Left renal pelvis (tissue), 4 donors: ENCODE measurements around the gene CC2D2A. TPM values are rescaled to one million over a fixed set of nuclear protein-coding genes. Genes with fewer than 3 reads are reported as not detected.
A peak's percentile ranks its signal among the peaks of the same experiment; 100 is the strongest.

ENCODE experiments used
- DNase-seq, 4 donors: peaks; one replicate each; pipeline ENCODE4 v3.0.0-alpha.2; 2013; ENCODE audit warnings: low read depth in 4 of 4, low spot score in 3 of 4
- polyA plus RNA-seq, 4 donors: library from polyadenylated mRNA; unstranded; fragments of 120-200 nt; gene quantifications; one replicate each; pipeline ENCODE4 v1.2.1, GENCODE V29; 2013; ENCODE audit not compliant: insufficient read length in 4 of 4

CC2D2A gene
- polyA plus RNA-seq, 4 donors = 40.8 to 57.6 (median 55.4) TPM

DNA sequence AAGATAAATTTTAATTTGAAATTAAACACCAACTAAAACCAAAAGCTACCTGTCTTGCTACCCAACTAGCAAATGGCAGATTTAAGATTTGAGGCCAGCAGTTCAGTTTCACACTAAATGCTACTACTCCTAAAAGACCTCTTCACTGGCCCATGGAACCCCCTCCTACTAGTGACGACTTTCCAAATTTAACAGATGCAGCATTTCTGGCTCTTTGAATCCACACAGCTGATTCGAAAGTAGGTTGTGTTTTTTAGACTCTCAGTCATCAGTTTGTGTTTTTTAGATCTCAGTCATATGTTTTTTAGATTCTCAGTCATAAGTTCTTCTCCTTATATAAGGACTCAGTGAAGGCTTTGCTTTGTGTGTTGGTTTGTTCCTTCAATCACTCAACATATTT, 11.1 kb upstream of the CC2D2A start:
- no peak for DNase-seq

DNA sequence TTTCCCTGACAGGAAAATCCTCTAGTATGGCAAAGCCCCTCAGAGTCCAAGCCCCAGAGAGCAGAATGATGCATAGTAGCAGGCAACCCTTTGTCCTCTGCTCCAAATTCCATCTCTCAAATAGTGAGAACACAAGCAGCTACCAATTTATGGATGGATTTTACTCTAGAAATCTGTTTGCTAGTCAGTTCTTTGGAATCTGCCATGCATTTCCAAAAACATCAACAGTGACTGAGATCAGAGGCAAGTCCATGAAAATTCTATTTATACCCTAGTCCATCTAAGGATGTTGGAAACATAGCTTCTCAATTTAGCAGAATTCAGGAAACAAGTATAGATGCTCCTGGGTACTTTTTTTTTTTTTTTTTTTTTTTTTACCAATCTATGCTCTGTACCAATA, 10.0 kb upstream of the CC2D2A start:
- DNase-seq = no peak

DNA sequence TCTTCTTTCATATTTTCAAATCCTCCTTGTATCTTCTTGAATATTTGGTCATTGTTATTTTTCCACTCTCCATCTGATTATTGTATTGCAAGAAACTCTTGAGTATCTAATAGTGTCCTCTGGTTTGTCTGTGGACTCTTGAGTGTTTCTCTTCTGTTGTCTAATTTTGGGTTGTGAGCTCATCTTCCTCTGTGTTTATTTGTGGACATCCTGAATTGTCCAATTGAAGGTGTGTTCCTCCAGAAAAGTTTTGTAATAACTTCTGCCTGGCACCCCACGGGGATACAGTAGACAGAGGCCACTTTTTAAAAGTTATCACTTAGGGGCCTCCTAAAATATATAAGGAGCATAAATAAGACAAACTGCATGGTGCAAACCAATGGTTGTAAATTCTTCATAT, 3.1 kb upstream of the CC2D2A start:
- no peak for DNase-seq

DNA sequence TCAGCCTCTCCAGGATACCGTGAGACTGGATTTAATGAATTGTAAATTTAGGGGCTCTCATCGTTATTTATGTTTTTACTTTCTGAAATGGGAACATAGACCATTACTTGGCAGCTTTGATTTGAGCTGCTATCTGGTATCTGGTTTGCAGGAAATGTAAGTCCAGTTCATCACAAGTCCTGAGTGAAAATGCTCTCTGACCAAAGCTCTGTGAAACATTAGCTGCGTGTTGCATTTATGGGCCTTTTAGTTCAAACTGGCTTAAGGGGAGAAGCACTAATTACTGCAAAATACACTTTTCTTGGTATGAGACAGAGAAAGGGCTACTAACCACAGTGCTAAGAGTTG, 420 bp downstream of the CC2D2A start:
- DNase-seq = no peak

DNA sequence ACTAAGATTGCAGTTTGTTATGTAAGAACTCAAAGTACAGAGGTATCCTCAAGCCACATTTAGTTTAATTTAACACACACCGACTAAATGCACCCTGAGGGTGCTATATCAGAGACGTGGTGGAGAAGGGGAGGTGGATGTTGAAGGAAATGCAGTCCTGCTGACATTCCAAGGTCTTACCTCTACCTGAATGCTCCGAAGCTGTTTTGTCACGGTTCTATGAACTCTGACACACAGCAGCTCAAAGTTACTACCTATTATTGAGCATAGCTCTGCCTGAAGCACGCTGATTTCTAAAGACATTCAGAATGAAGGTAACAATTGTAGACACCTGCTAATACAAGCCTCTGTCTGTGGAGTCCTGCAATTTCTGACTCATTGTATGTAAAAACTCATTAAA, 6.7 kb downstream of the CC2D2A start:
- DNase-seq = no peak

DNA sequence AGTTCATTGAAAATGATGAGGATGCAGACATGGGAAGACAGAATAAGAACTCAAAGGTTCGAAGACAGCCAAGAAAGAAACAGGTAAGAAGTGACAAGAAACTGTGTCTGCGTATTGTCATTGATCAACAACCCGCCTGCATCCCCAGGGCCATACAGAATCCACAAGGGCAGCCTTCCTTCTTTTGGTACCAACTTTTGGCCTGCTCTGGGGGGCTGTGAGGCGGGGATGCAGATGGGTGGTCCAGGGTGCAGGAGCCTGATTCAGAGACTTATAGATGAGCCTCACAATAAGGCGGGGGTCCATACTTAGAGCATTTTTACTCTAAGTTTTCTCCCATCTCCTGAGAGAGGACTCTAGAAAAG, 9.0 kb downstream of the CC2D2A start:
- no peak for DNase-seq

DNA sequence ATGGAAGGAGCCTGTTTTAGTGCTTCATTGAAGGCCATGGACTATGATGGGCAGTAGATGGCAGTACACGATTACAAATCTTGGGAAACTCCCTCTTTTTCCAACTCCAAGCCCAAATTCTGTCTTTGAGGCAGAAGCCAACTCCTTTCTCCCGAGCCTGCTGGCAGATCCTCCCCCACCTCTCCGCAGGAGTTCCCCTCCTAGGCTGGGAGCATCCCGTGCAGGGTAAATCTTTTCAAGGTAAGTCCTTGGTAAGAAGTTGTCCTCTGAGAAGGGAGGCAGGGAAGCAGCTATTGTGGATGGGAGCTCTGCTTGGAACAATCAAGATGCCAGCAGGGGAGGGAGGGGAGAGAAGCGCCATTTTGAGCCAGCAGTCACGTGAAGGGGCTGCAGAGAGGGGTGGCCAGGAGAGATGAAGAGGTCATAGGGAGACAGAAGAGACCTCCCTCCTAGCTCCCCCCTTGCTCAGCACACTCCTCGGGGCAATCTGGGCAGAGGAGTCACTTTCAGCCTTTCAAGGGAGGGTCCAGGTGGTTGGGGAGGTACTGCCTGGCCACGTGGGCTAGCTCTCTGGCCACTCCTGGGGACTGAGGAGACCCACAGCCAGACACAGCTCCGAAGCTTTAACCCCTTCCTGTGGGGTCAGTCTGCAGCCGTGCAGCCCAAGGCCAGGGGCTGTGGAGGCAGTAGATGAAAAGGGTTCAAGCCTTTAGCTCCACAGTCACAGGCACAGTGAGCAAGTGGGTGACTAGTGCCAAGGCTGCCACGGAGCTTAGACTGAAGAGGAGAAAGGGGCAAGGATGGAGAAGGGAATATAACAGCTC, 9.6 kb downstream of the CC2D2A start:
- peak; percentile 81 to 87 (median 82) for DNase-seq

DNA sequence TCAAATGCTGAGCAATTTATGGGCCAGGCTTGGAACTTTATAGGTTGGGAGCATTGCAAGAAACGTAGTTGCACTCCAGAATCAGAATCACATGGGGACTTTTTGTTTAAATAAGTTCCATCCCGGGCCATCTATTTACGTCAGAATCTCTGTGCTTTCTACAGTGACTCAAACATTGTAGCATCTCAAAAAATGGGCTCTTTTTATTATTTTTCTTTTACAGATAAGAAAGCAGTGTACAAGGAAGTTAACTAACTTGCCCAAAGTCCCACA, 10.2 kb downstream of the CC2D2A start:
- no peak for DNase-seq

DNA sequence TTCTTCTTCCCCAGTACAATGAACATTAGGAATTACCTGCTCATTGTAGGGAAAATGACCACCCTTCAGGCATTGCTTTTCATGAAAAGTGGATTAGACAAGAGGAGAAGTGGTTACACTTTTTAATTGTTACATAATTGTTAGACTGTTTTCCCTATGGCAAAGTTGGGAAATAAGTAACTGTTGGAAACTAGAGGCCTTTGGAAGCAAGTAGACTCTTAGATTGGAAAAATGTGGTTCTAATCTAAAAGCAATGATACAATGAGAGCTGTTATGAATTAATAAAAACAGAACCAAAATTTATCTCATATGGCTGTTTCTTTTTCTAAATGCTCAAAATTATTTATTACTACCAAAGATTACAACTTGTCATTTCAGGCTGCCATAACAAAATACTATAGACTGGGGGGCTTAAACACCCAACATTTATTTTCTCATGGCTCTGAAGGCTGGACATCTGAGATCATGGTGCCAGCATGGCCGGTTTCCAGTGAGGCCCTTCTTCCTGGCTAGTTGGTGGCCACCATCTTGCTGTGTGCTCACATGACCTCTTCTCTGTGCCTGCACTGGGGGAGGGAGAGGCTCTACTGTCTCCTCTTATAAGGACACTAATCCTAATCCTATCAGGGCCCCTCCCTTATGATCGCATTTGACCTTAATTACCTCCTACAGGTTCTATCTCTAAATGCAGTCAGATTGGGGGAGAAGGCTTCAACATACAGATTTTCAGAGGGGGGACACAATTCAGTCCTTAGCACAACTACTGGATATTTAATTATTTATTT, 12.5 kb downstream of the CC2D2A start:
- no peak for DNase-seq

DNA sequence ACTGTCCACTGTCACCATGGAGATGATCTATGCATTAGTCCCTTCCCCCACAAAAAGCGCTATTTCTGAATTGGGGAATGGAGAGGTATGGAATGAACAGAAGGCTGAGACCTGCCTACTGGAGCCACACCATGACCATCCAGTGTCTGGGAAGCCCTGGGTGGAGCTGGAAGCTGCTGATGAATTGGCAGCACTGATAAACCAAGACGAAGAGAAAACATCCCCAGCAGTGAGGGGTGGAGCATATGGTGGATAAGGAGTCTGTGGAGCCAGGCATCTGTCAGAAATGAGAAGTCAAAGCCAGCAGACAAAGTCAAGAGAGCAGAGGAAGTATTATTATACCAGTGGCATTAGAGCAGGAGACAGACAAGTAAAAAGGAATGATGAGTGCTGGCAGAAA, 13.2 kb downstream of the CC2D2A start:
- no peak for DNase-seq

DNA sequence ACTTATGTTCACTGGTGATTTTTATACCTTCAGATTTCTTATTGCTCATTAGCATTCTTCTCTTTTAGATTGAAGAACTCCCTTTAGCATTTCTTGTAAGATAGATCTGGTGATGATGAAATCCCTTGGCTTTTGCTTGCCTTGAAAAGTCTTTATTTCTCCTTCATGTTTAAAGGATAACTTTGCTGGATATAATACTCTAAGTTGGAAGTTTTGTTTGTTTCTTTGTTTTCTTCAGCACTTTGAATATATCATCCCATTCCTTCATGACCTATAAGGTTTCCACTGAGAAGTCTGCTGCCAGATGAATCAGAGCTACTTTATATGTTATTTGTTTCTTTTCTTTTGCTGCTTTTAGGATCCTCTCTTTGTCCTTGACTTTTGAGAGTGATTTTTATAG, 18.5 kb downstream of the CC2D2A start:
- no peak for DNase-seq

DNA sequence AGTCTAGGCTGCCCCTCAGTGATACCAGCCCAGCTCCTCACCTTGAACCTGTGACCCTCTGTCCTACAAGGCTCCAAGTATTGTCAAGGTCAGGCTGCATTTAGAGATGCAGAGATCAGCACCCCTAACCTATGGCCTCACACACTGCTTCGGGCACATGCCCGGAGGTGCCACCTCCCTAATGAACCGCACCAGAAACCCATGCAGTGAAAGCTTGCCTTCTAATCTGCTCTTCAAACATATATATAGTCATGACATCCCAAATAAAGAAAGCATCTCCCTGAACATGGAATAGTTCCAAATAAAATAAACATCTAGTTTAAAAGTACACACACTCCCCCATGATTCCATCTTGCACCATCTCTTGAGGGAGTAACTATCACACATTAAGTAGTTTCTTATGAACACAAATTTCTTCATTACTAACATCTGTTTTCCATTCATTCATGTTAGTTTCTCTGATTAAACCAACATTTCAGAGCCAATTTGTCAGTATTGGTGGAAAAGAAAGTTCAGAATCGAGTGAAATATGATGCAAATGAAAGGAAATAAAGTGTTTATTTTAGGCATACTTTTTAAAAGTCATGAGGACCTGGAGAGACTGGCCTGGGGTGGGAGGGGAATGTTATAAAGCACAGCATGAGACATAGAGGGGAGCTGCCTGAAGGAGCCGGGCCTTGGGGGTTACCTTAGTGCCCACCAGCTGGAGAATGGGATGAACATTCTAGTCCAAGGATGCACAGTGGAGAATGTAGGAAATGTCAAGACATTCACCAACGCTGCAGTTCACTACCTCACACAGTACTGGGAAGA, 19.2 kb downstream of the CC2D2A start:
- DNase-seq = peak in 1 of 4 donors; percentile 12

DNA sequence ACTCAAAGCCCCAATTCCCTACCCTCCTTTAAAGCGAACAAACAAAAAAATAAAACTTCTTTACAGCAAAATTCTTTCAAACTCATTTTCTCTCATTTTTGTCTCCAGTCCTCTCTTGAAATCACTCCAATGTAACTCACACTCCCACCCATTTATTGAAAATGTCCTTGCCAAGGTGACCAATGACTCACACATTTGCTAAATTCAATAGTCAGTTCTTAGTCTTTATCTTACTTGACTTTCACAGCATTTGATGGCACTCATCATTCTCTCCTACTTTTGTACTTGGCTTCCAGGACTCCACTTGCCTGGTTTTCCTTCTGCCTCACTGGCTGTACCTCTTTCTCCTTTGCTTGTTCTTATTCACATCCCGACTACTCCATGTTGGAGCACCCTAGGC, 19.9 kb downstream of the CC2D2A start:
- DNase-seq = no peak

DNA sequence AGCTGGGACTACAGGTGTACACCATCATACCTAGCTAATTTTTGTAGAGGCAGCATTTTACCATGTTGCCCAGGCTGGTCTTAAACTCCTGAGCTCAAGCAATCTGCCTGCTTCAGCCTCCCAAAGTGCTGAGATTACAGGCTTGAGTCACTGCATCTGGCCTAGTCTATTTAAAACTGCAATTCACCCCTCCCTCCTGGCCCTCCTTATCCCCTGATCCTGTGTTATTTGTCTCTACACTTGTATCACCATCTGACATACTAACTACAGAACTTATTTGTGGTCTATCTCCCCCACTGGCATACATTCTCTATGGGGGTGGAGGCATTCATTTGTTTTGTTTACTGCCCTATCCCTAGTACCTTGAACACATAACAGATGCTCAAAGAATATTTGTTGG, 23.7 kb downstream of the CC2D2A start:
- no peak for DNase-seq

DNA sequence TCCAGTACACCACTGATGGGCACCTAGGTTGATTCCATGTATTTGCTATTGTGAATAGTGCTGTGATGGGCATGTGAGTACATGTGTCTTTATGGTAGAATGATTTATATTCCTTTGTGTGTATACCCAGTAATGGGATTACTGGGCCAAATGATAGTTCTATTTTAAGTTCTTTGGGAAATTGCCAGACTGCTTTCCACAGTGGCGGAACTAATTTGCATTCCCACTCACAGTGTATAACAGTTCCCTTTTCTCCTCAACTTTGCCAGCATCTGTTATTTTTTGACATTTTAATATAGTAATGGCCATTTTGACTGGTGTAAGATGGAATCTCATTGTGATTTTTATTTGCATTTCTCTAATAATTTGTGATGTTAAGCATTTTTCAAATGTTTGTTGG, 25.9 kb downstream of the CC2D2A start:
- no peak for DNase-seq

DNA sequence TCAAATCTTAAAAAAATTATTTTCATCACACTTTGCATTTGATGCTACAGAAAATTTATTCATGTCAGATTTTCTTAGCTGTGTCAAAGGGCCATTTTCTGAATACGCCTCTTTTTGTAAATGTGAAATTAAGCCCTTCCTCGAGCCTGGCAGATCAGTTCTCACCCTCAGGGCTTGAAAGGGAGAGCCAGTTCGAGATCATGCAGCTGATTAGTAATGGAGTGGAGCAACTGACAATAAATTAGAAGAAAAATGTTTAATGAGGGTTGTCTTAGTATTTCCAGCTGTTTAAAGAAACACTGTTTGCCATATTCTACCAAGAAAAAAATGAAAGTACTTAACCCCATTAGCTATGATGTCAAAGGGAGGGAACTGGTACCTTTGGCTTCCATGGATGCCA, 28.7 kb downstream of the CC2D2A start:
- no peak for DNase-seq

DNA sequence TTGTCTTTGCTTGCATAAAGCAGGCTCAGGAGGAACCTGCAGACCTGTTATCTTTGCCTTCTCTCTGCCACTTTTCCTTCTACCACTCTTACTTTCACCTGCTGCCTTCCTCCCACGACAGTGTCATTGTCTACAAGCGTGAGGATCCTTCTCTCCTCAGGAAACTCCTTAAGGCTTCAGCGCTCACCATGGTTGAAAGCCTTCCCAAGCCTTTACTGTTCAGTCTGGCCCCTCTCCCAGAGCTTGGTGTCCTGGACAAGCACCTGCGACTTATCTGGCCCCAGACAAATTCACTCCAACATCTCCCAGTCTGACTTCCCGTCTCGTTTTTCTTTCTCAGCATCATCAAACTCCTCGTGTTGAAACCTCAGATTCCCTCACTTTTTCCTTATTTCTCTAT, 31.0 kb downstream of the CC2D2A start:
- DNase-seq = no peak

DNA sequence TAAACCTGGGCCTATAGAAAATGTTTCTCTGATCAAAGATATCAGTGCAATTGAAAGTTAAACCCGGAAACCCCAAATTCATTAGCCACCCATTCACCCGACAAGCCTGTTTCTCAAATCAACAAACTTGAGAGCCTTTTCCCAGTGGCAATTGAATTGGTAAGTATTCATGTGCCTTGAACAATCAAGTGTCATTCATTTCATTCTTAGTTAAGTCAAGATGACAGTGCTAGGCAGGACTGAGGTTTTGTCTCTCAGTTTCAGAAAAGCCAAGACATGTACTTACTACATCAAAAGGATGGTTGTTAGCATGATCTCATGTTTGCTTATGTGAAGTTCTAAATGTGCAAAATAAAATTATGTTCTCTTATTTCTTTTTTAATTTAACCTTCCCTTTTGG, 32.3 kb downstream of the CC2D2A start:
- DNase-seq = no peak

DNA sequence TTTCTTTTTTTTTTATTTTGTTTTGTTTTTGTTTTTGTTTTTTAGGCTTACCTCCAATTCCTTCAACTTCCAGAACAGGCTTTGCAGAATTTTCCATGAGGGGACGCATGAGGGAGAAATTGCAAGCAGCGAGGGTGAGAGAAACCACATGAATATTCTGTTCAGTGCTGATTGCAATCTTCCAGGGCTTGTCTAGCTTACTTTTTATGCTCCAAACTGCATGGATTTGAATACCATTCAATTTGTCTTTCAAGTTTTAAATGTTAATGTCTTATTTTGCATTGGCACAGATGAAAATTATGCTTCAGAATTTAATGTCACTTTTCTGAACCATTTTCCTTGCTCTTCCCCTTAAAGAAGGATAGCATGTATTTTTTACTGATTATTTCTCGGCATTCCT, 32.7 kb downstream of the CC2D2A start:
- DNase-seq = no peak

DNA sequence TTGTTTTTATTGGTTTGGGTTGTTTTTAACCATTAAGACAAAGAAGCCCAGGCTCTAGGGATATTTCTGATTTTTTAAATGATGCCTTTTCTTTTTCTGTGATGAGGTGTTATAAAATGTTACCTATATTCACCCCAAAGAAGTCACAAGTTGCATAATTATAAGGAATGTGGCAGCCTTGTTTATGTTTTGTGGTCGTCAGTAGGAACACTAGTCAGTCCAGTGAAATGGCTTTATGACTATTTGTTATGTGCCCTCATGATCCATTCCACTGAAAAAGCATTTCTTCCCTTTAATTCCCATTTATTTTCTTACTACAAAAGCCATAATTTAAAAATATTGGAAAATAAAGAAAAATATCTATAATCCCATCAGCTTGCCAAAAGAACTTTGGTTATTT, 34.4 kb downstream of the CC2D2A start:
- no peak for DNase-seq

DNA sequence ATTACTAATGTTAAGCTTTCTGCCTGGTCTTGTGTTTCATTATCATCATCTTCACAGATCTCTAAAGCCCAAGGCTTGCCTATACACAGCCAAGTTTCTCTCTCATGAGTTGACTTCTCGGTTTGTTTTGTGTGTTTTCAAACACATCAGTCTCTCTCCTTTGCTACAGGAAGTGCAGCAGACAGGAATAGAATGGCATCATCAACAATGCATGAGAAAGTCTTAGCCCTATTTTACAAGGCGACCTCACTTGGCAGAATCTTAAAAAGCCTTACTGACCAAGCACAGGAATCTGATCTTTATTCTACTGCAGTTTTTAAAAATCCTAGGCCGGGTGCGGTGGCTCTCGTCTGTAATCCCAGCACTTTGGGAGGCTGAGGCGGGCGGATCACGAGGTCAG, 36.8 kb downstream of the CC2D2A start:
- no peak for DNase-seq

DNA sequence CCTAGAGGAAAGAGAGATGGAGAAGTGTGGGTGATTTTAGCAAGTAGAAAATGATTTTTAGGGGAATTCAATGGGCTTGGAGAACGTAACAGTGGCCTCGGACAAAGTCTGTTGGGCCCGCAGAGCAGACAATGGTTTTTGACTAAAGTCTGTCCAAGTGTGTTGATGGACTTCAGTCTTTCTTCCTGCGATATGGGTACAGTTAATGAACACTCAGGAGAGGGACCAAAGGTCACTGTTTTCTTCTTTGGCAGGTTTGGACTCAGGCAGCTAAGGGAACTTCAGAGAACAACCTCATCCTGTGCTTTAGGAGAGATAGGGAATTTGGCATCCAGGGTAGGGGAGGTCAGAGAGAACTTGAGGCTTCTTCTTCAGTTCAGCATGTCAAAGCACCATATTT, 38.0 kb downstream of the CC2D2A start:
- DNase-seq = no peak
